Mesenchymal stem cell (in vitro differentiated cells and primary cell): ENCODE data around the gene CDKN2A.

Source experiments
- DNase-seq: peaks from one replicate; pipeline ENCODE4 v3.0.0-alpha.2; 2013
- H2AFZ ChIP-seq: one replicate; pipeline ENCODE4 v1.6.1; 2013; ENCODE audit warnings: low read depth, mild to moderate bottlenecking, control low read depth, inconsistent platforms, low read length, moderate library complexity
- H2AK5ac ChIP-seq: 2 replicates; pipeline ENCODE4 v1.6.1; 2013; ENCODE audit warnings: low read length, moderate library complexity, mild to moderate bottlenecking, inconsistent platforms; ENCODE audit not compliant: severe bottlenecking
- H2BK120ac ChIP-seq: one replicate; pipeline ENCODE4 v1.6.1; 2013; ENCODE audit warnings: low read depth, mild to moderate bottlenecking, inconsistent platforms, low read length, moderate library complexity
- H2BK12ac ChIP-seq, 2 experiments: one replicate each; pipeline ENCODE4 v1.6.1; 2013; ENCODE audit warnings: inconsistent platforms in 2 of 2, low read length in 2 of 2, mild to moderate bottlenecking in 2 of 2, moderate library complexity in 2 of 2, control low read depth in 1 of 2
- H2BK15ac ChIP-seq: one replicate; pipeline ENCODE4 v1.6.1; 2013; ENCODE audit warnings: mild to moderate bottlenecking, low read depth, inconsistent platforms; ENCODE audit not compliant: poor library complexity, severe bottlenecking
- H2BK5ac ChIP-seq: 2 replicates; pipeline ENCODE4 v1.6.1; 2013; ENCODE audit warnings: low read depth, mild to moderate bottlenecking, low read length, control low read depth, inconsistent platforms; ENCODE audit not compliant: poor library complexity, severe bottlenecking
- H3K14ac ChIP-seq, 2 experiments: one replicate each; pipeline ENCODE4 v1.6.1; 2013; ENCODE audit warnings: inconsistent platforms in 2 of 2, low read length in 2 of 2, control low read depth in 1 of 2, mild to moderate bottlenecking in 1 of 2, moderate library complexity in 1 of 2
- H3K18ac ChIP-seq, 2 experiments: one replicate each; pipeline ENCODE4 v1.6.1; 2013; ENCODE audit warnings: inconsistent platforms in 2 of 2, low read length in 2 of 2, control low read depth in 1 of 2, low read depth in 1 of 2, mild to moderate bottlenecking in 1 of 2
- H3K23ac ChIP-seq, 2 experiments: one replicate each; pipeline ENCODE4 v1.6.1; 2013; ENCODE audit warnings: inconsistent platforms in 2 of 2, low read length in 2 of 2, mild to moderate bottlenecking in 2 of 2, moderate library complexity in 2 of 2, control low read depth in 1 of 2
- H3K27ac ChIP-seq: 2 replicates; pipeline ENCODE4 v1.5.1; 2013; ENCODE audit warnings: mild to moderate bottlenecking, moderate library complexity, low read length, control low read depth, inconsistent platforms; ENCODE audit not compliant: poor library complexity, severe bottlenecking
- H3K27me3 ChIP-seq, 2 experiments: 2 replicates each; pipeline versions ENCODE4 v1.6.1 to v1.7.0; 2013; ENCODE audit warnings: low read length in 2 of 2, mild to moderate bottlenecking in 2 of 2, moderate library complexity in 2 of 2, control low read depth in 1 of 2, inconsistent platforms in 1 of 2; ENCODE audit not compliant: control insufficient read depth in 1 of 2, insufficient read depth in 1 of 2
- H3K36me3 ChIP-seq, 2 experiments: 2 replicates each; pipeline versions ENCODE4 v1.6.1 to v1.7.0; 2013; ENCODE audit warnings: low read length in 2 of 2, control low read depth in 1 of 2, inconsistent platforms in 1 of 2, low read depth in 1 of 2, mild to moderate bottlenecking in 1 of 2; ENCODE audit not compliant: insufficient read depth in 2 of 2, control insufficient read depth in 1 of 2
- H3K4ac ChIP-seq, 2 experiments: one replicate each; pipeline ENCODE4 v1.6.1; 2013; ENCODE audit warnings: inconsistent platforms in 2 of 2, low read length in 2 of 2, mild to moderate bottlenecking in 2 of 2, moderate library complexity in 2 of 2, control low read depth in 1 of 2, low read depth in 1 of 2
- H3K4me1 ChIP-seq: 2 replicates; pipeline ENCODE4 v1.6.1; 2013; ENCODE audit warnings: low read depth, low read length, control low read depth; ENCODE audit not compliant: control insufficient read depth, insufficient read depth
- H3K4me2 ChIP-seq: 2 replicates; pipeline ENCODE4 v1.6.1; 2013; ENCODE audit warnings: low read length, mild to moderate bottlenecking, inconsistent platforms; ENCODE audit not compliant: poor library complexity, severe bottlenecking
- H3K4me3 ChIP-seq, 2 experiments: 2 replicates each; pipeline versions ENCODE4 v1.5.1 to v1.7.0; 2013; ENCODE audit warnings: low read length in 2 of 2, mild to moderate bottlenecking in 2 of 2, control low read depth in 1 of 2, low read depth in 1 of 2; ENCODE audit not compliant: insufficient read depth in 1 of 2
- H3K79me1 ChIP-seq: replicated peaks from 2 replicates; pipeline ENCODE4 v1.6.1; 2013; ENCODE audit warnings: mild to moderate bottlenecking, control low read depth, low read length, inconsistent platforms; ENCODE audit not compliant: poor library complexity, severe bottlenecking
- H3K9ac ChIP-seq: 2 replicates; pipeline ENCODE4 v1.7.0; 2013; ENCODE audit warnings: mild to moderate bottlenecking, low read length, moderate library complexity
- H3K9me3 ChIP-seq: 2 replicates; pipeline ENCODE4 v1.7.0; 2013; ENCODE audit warnings: mild to moderate bottlenecking, low read length; ENCODE audit not compliant: control insufficient read depth
- H4K8ac ChIP-seq: one replicate; pipeline ENCODE4 v1.6.1; 2013; ENCODE audit warnings: inconsistent platforms, mild to moderate bottlenecking, low read length, moderate library complexity
- H4K91ac ChIP-seq: one replicate; pipeline ENCODE4 v1.6.1; 2013; ENCODE audit warnings: mild to moderate bottlenecking, low read length, inconsistent platforms
- WGBS: methylation state at CpG from one replicate; pipeline ENCODE4 v1.1.7; 2013; ENCODE audit warnings: mixed read lengths; 5-methylcytosine and 5-hydroxymethylcytosine counted together

CDKN2A gene

GRCh38 chr9:22005702-22006606, 11.8 kb upstream of the CDKN2A start:
- 6% methylated on average over 40 of the region's 44 CpGs for WGBS
- peak overlapping the region in 1 of 2 experiments; percentile 93 for H3K14ac ChIP-seq
- H3K27ac ChIP-seq = no peak overlapping the region
- no peak overlapping the region for H2BK120ac ChIP-seq
- H3K27me3 ChIP-seq = no peaks in the 10 kb centered on the region
- peak overlapping the region; percentile 59 for H4K8ac ChIP-seq
- peak overlapping the region; percentile 44 to 93 for H3K4me3 ChIP-seq
- no peaks in the 10 kb centered on the region for H3K9me3 ChIP-seq
- H3K4ac ChIP-seq = peak overlapping the region; percentile 67 to 79
- no peak overlapping the region for H2AFZ ChIP-seq
- no peak overlapping the region for H2BK15ac ChIP-seq
- peak overlapping the region in 1 of 2 experiments; percentile 92 for H2BK12ac ChIP-seq
- peak; percentile 73 for DNase-seq
- peak overlapping the region; percentile 98 for H3K9ac ChIP-seq
- H3K79me1 ChIP-seq = peaks cover 13% of the 10 kb centered on the region
- H4K91ac ChIP-seq = peak overlapping the region; percentile 40
- peak overlapping the region; percentile 0 to 81 for H3K18ac ChIP-seq
- peaks cover 13% of the 10 kb centered on the region for H3K4me1 ChIP-seq
- peak overlapping the region; percentile 0 for H3K4me2 ChIP-seq
- H3K36me3 ChIP-seq = peaks cover 13 to 38% of the 10 kb centered on the region in 2 experiments
- H2AK5ac ChIP-seq = no peak overlapping the region
- no peak overlapping the region for H2BK5ac ChIP-seq
- H3K23ac ChIP-seq = peak overlapping the region in 1 of 2 experiments; percentile 100

- H2BK5ac ChIP-seq = no peak overlapping the region
- peak overlapping the region in 1 of 2 experiments; percentile 93 for H3K4me3 ChIP-seq
- peak overlapping the region; percentile 74 for H4K8ac ChIP-seq
- DNase-seq = peak; percentile 79
- no peak overlapping the region for H2BK15ac ChIP-seq
- 21% methylated on average over 22 of the region's 25 CpGs for WGBS
- H3K14ac ChIP-seq = peak overlapping the region in 1 of 2 experiments; percentile 96
- H3K27me3 ChIP-seq = no peaks in the 10 kb centered on the region
- no peak overlapping the region for H3K4me2 ChIP-seq
- peaks cover 13 to 38% of the 10 kb centered on the region in 2 experiments for H3K36me3 ChIP-seq
- H2AK5ac ChIP-seq = no peak overlapping the region
- H3K18ac ChIP-seq = peak overlapping the region; percentile 0 to 85
- H4K91ac ChIP-seq = peak overlapping the region; percentile 53
- peak overlapping the region; percentile 98 for H3K9ac ChIP-seq
- H3K4ac ChIP-seq = peak overlapping the region in 1 of 2 experiments; percentile 86
- H2BK120ac ChIP-seq = no peak overlapping the region
- peak overlapping the region in 1 of 2 experiments; percentile 66 for H3K23ac ChIP-seq
- no peak overlapping the region for H3K27ac ChIP-seq
- H2AFZ ChIP-seq = no peak overlapping the region
- H3K4me1 ChIP-seq = peaks cover 13% of the 10 kb centered on the region
- H3K9me3 ChIP-seq = no peaks in the 10 kb centered on the region
- peaks cover 10% of the 10 kb centered on the region for H3K79me1 ChIP-seq
- H2BK12ac ChIP-seq = peak overlapping the region in 1 of 2 experiments; percentile 29
Measured at GRCh38 chr9:22005021-22005701, 11.0 kb upstream of the CDKN2A start.

DNA sequence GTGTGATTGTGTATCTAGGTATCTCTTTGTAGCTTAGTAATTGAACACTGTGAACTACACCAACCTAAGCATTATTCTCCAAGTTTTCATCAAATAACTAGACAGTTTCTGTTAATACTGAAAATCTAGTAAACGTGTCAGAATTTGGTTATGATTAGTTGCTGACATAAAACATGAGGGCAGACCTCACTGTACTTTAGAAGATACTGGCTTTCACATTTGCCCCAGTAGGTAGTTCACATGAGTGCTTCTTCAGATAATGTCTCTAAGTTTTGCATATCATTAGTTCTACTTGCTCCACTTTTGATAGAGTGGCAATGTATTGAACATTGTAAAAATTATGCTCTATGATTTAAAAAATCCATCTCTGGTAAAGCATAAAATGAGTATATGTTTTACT, 7.8 kb upstream of the CDKN2A start:
- Histone ChIP-seq H3K9ac (peak overlapping the region; percentile 10), H2BK120ac (no peak overlapping the region), H2AFZ (no peak overlapping the region), H2AK5ac (no peak overlapping the region), H3K18ac (no peak overlapping the region), H3K23ac (no peak overlapping the region), H3K27me3 (no peaks in the 10 kb centered on the region), H4K8ac (no peak overlapping the region), H3K4ac (no peak overlapping the region), H3K36me3 (peaks cover 13 to 38% of the 10 kb centered on the region in 2 experiments), H2BK12ac (no peak overlapping the region), H2BK15ac (no peak overlapping the region), H3K4me2 (no peak overlapping the region), H3K9me3 (no peaks in the 10 kb centered on the region), H3K79me1 (peaks cover 12% of the 10 kb centered on the region), H3K27ac (no peak overlapping the region), H2BK5ac (no peak overlapping the region), H3K4me1 (peaks cover 12% of the 10 kb centered on the region), H3K14ac (no peak overlapping the region), H3K4me3 (no peak overlapping the region), H4K91ac (no peak overlapping the region)
- WGBS = 100% methylated on average over 1 of the region's 1 CpG
- no peak for DNase-seq

- H3K4me3 ChIP-seq = no peak overlapping the region
- no peak overlapping the region for H2AK5ac ChIP-seq
- peaks cover 11% of the 10 kb centered on the region for H3K79me1 ChIP-seq
- H3K9ac ChIP-seq = no peak overlapping the region
- H3K18ac ChIP-seq = no peak overlapping the region
- H3K9me3 ChIP-seq = no peaks in the 10 kb centered on the region
- H2AFZ ChIP-seq = no peak overlapping the region
- H3K27me3 ChIP-seq = no peaks in the 10 kb centered on the region
- H3K14ac ChIP-seq = no peak overlapping the region
- no peak for DNase-seq
- H3K4me1 ChIP-seq = peaks cover 7% of the 10 kb centered on the region
- no peak overlapping the region for H2BK5ac ChIP-seq
- H4K91ac ChIP-seq = no peak overlapping the region
- peaks cover 0 to 4% of the 10 kb centered on the region in 2 experiments for H3K36me3 ChIP-seq
- H3K27ac ChIP-seq = no peak overlapping the region
- no peak overlapping the region for H2BK12ac ChIP-seq
- no peak overlapping the region for H2BK120ac ChIP-seq
- H2BK15ac ChIP-seq = no peak overlapping the region
- no peak overlapping the region for H4K8ac ChIP-seq
- H3K4me2 ChIP-seq = peak overlapping the region; percentile 11
- no CpG with 5 or more reads among the region's 2 CpGs for WGBS
- H3K23ac ChIP-seq = no peak overlapping the region
- H3K4ac ChIP-seq = no peak overlapping the region
Measured at GRCh38 chr9:21998026-21998425, 3.8 kb upstream of the CDKN2A start.
